H1 (cell line): ENCODE data around the gene ITGAV. TPM values are rescaled to one million over a fixed set of nuclear protein-coding genes. Genes with fewer than 3 reads are reported as not detected.

Source experiments
- CHD7 ChIP-seq: fragments of 300-600 bp; sonication (generic); IDR thresholded peaks from 2 replicates; pipeline ENCODE4 v1.7.1; 2012; ENCODE audit warnings: low read length, moderate library complexity, mild to moderate bottlenecking, inconsistent platforms; ENCODE audit not compliant: insufficient replicate concordance
- RBBP5 ChIP-seq: IDR thresholded peaks from 2 replicates; pipeline ENCODE4 v1.7.1; 2012; ENCODE audit warnings: low read depth, mild to moderate bottlenecking, inconsistent platforms, low read length, moderate library complexity, borderline replicate concordance
- polyA plus RNA-seq, 7 experiments: library from polyadenylated mRNA; depleted of rRNA in 3 of 7; stranded (reverse) in 5 of 7; unstranded in 2 of 7; fragments of >200 nt in 5 of 7; fragments of 200-250 nt in 2 of 7; gene quantifications; 1 replicate in 5 of 7; 2 replicates in 1 of 7; 4 replicates in 1 of 7; pipeline versions ENCODE4 v1.2.1 to v1.2.3, GENCODE V29; 2011 to 2013; ENCODE audit warnings: missing spikeins in 2 of 7, mixed read lengths in 2 of 7
- total RNA-seq: library from RNA; stranded (reverse); fragmentation: NEBNext Ultra II Directional; extraction: Animal tissue kit (Norgen Biotek cat#: 25700); gene quantifications from 2 replicates; pipeline ENCODE4 v1.2.1, GENCODE V29; 2021

Gene ITGAV
- total and polyA plus RNA-seq, 2 of the 8 experiments (the other 6 are each of a cell fraction or from before 2014, with no cell fraction given), result 11.7 to 42.4 TPM

- TF ChIP-seq CHD7 (no peak), RBBP5 (no peak)
These were observed 127.0 kb downstream of the ITGAV start (continued) for GRCh38 chr2:186716899-186717298.
